T-helper 17 cell (primary cell): ENCODE data around the gene CIB4. TPM values are rescaled to one million over a fixed set of nuclear protein-coding genes. Genes with fewer than 3 reads are reported as not detected.
"Not testable (repeated sequence)": the region's sequence is repeated elsewhere in the genome, so short reads cannot be mapped to it uniquely, and the experiment has no call there.

Experiments used
- ATAC-seq: fragments of 150-1000 bp; cut with Tn5 transposase; 2 replicates; pipeline ENCODE4 v1.10.0; 2021; ENCODE audit warnings: mild to moderate bottlenecking, moderate library complexity
- DNase-seq, 3 donors: peaks; one replicate each; pipeline versions ENCODE4 v3.0.0 to v3.0.0-alpha.2; 2020 to 2021
- H3K9me3 ChIP-seq: one replicate; pipeline ENCODE4 v1.7.0; 2013; ENCODE audit warnings: low read length, mild to moderate bottlenecking; ENCODE audit not compliant: control insufficient read depth, poor library complexity, severe bottlenecking
- H3K27ac Mint-ChIP-seq: one replicate; pipeline ENCODE4 v1.8.0; 2022; ENCODE audit warnings: mild to moderate bottlenecking, moderate library complexity, mixed read lengths
- H3K27me3 Mint-ChIP-seq: one replicate; pipeline ENCODE4 v1.8.0; 2022; ENCODE audit warnings: mixed read lengths
- H3K36me3 Mint-ChIP-seq: one replicate; pipeline ENCODE4 v1.8.0; 2022; ENCODE audit warnings: low read depth, mixed read lengths
- H3K4me1 Mint-ChIP-seq: one replicate; pipeline ENCODE4 v1.8.0; 2022; ENCODE audit warnings: mild to moderate bottlenecking, mixed read lengths
- H3K4me3 Mint-ChIP-seq: one replicate; pipeline ENCODE4 v1.8.0; 2022; ENCODE audit warnings: mild to moderate bottlenecking, moderate library complexity, mixed read lengths
- total RNA-seq, 4 donors: library from RNA in 2 of 4; stranded (reverse) in 2 of 4; gene quantifications; one replicate each; pipeline ENCODE4 v1.2.3 and lab custom pipeline; 2022 to 2026

Gene CIB4
- total RNA-seq, 2 donors from 2014 or later: not detected

GRCh38 chr2:26574900-26575560 lies 66.1 kb downstream of the CIB4 start:
- ATAC-seq (no peak), DNase-seq (no peak)
- Mint-ChIP-seq H3K27me3 (peaks cover 72% of the 10 kb centered on the region), H3K4me1 (peaks cover 4% of the 10 kb centered on the region), H3K4me3 (no peak overlapping the region), H3K36me3 (peaks cover 2% of the 10 kb centered on the region), H3K27ac (peak overlapping the region; percentile 34)
- no peaks in the 10 kb centered on the region for H3K9me3 ChIP-seq

DNA sequence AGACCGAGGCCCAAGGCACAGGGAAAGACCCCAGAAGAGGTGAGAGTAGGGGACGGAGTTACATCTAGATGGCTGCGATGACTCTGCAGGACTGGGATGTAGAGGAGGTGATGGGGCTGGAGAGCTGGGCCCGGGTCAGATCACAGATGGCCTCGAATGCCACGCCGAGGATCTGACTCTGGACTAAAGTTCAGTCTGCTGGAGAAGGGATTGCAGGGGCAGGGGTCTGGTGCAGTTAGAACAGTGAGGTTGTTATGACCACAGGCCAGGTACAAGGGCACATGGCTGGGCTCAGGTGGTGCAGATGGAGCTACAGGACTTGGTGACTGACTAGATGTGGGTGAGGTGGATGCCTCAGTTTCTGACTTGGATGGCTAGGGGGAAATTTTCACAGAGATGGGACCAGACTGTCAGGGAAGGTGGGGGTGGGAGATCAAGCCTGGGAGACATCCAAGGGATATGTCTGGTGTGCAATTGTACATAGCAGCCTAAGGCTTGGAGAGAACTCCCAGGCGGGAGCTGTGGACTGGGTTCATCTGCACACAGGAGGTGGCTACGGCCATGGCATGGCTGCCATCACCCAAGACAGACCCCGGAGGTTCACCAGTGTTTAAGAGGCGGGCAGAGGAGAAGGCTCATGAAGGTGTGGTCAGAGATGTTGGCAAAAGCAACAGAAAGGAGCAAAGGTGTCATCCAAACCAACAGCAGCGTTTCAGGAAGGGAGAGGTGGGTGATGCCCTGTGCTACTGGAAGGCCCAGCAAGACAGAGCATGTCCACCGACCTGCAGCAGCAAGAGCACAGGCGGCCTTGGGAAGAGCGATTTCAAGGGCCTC lies 66.9 kb downstream of the CIB4 start:
- Mint-ChIP-seq H3K36me3 (peaks cover 2% of the 10 kb centered on the region), H3K27ac (peak overlapping the region; percentile 34), H3K27me3 (peaks cover 72% of the 10 kb centered on the region), H3K4me1 (peaks cover 2% of the 10 kb centered on the region), H3K4me3 (no peak overlapping the region)
- ATAC-seq: no peak
- H3K9me3 ChIP-seq: no peaks in the 10 kb centered on the region
- no peak for DNase-seq

GRCh38 chr2:26573241-26573925 lies 67.8 kb downstream of the CIB4 start:
- Mint-ChIP-seq H3K4me3 (no peak overlapping the region), H3K27me3 (peaks cover 70% of the 10 kb centered on the region), H3K4me1 (peaks cover 4% of the 10 kb centered on the region), H3K36me3 (peaks cover 4% of the 10 kb centered on the region), H3K27ac (no peak overlapping the region)
- DNase-seq (no peak), ATAC-seq (no peak)
- H3K9me3 ChIP-seq: no peaks in the 10 kb centered on the region

DNA sequence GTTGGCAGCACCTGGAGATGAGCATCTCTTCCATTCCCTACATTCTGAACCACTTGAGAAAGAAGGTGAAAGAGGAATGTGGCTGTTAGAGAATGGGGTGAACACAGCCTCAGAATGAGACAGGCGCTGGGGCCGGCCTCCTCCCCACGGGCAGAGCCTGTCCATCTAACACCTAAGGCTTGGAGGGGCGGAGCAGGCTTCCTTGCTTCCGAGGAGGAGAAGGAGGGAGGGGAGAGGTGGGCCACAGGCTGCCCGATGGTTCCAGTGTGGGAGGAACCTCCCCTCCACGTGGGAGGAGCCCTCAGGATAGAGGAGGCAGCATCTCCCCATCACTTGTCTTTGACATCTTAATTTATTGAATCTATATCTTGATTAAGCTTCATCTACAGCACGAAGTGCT lies 68.6 kb downstream of the CIB4 start:
- Mint-ChIP-seq H3K27ac (no peak overlapping the region), H3K36me3 (peaks cover 4% of the 10 kb centered on the region), H3K27me3 (peaks cover 73% of the 10 kb centered on the region), H3K4me3 (no peak overlapping the region), H3K4me1 (peaks cover 4% of the 10 kb centered on the region)
- no peaks in the 10 kb centered on the region for H3K9me3 ChIP-seq
- ATAC-seq (no peak), DNase-seq (no peak)

DNA sequence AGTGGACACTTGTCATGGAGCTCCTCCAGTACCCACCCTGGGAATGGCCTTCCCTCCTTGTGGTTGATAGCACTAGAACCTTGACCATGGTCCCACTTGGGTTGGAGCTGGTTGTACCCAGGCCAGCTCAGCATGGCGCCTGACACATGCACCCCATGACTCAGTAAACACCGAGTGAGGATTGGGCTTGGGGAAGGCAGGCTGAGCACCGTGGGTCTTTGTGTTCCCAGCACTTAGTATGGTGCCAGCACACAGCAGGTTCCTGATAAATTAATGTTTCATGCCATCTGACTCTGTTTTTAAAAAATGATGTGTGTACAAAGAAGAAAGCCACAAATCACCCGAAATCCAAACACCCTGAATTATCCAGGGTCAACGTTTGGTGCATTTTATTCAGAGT lies 69.8 kb downstream of the CIB4 start:
- peaks cover 72% of the 10 kb centered on the region for H3K27me3 Mint-ChIP-seq
- H3K4me3 Mint-ChIP-seq: no peak overlapping the region
- no peak for ATAC-seq
- H3K9me3 ChIP-seq: no peaks in the 10 kb centered on the region
- H3K36me3 Mint-ChIP-seq: peaks cover 4% of the 10 kb centered on the region
- no peak for DNase-seq
- H3K4me1 Mint-ChIP-seq: peaks cover 4% of the 10 kb centered on the region
- no peak overlapping the region for H3K27ac Mint-ChIP-seq

DNA sequence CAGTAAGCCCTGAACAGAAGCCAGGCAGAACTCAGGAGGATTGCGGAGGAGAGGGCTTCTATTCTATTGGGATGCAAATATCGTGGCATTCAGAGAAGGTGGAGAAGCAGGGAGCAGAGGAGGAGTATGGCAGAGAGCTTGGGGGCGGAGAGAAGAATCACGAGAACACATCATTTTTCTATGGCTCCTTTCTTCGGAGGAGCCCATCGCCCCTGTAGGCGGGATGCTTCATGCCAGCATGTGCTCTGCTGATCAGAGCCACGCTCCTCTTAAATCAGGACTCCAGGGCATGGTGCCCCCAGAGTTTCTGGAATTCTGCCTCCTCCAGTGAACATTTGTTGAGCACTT lies 71.1 kb downstream of the CIB4 start:
- DNase-seq (no peak), ATAC-seq (no peak)
- no peak overlapping the region for H3K4me3 Mint-ChIP-seq
- H3K36me3 Mint-ChIP-seq: peaks cover 4% of the 10 kb centered on the region
- peaks cover 78% of the 10 kb centered on the region for H3K27me3 Mint-ChIP-seq
- no peak overlapping the region for H3K27ac Mint-ChIP-seq
- peaks cover 4% of the 10 kb centered on the region for H3K4me1 Mint-ChIP-seq
- H3K9me3 ChIP-seq: no peaks in the 10 kb centered on the region

DNA sequence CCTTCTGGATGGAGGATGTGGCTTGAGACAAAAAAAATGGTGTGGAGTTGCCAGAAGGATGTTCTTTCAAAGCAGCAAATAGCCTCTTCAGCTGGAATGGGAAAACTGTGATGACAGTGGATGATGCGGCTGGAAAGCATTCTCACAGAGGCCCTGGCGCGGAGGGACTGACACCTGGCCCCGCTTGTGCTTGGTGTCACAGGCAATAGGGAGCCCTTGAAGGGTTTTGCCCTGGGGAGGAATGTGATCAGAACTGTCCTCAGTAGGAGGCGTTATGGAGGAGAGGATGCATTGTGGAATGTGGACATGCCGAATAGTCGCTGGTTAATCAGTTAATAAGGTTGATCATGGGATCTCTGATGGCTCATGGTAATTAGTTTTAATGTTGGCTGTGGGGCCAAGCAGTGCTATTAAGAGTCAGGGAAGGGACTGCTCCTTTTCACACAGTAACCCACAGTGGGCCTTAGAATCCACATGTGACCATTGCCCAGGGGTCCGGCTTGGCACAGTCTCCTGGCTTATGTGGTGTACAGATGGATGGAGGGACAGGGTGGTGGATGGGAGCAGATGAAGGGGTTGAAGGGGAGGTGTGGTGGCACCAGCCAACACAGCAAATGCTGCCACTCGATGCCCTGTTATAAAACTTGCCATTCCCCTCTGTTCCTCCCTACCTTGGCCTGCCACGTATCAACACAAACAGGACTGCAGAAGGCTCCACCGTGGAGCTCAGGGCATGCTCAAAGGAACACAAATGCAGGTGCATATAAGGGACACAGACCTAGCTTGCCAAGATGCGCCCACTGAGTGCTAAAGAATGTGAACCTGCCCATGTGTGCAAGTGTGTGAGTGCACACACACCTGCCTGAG lies 71.7 kb downstream of the CIB4 start:
- H3K4me3 Mint-ChIP-seq: no peak overlapping the region
- peaks cover 83% of the 10 kb centered on the region for H3K27me3 Mint-ChIP-seq
- DNase-seq (no peak), ATAC-seq (no peak)
- peaks cover 4% of the 10 kb centered on the region for H3K4me1 Mint-ChIP-seq
- no peak overlapping the region for H3K27ac Mint-ChIP-seq
- no peaks in the 10 kb centered on the region for H3K9me3 ChIP-seq
- peaks cover 4% of the 10 kb centered on the region for H3K36me3 Mint-ChIP-seq

GRCh38 chr2:26568076-26568890 lies 72.9 kb downstream of the CIB4 start:
- no peaks in the 10 kb centered on the region for H3K9me3 ChIP-seq
- H3K4me3 Mint-ChIP-seq: no peak overlapping the region
- ATAC-seq (no peak), DNase-seq (no peak)
- H3K27me3 Mint-ChIP-seq: peaks cover 83% of the 10 kb centered on the region
- no peak overlapping the region for H3K27ac Mint-ChIP-seq
- peaks cover 4% of the 10 kb centered on the region for H3K36me3 Mint-ChIP-seq
- H3K4me1 Mint-ChIP-seq: peaks cover 3% of the 10 kb centered on the region

GRCh38 chr2:26567534-26567933 lies 73.6 kb downstream of the CIB4 start:
- ATAC-seq: no peak
- DNase-seq: no peak
- H3K36me3 Mint-ChIP-seq: peaks cover 4% of the 10 kb centered on the region
- no peak overlapping the region for H3K27ac Mint-ChIP-seq
- H3K9me3 ChIP-seq: no peaks in the 10 kb centered on the region
- H3K4me3 Mint-ChIP-seq: no peak overlapping the region
- H3K4me1 Mint-ChIP-seq: peaks cover 5% of the 10 kb centered on the region
- H3K27me3 Mint-ChIP-seq: peaks cover 83% of the 10 kb centered on the region

- not testable (repeated sequence) for H3K4me3 Mint-ChIP-seq, DNase-seq
- H3K27me3 Mint-ChIP-seq: peaks cover 86% of the 10 kb centered on the region
Measured at GRCh38 chr2:26566731-26567130, 74.4 kb downstream of the CIB4 start.

GRCh38 chr2:26566081-26566375 lies 75.1 kb downstream of the CIB4 start:
- Mint-ChIP-seq H3K27me3 (peaks cover 86% of the 10 kb centered on the region), H3K4me1 (peaks cover 7% of the 10 kb centered on the region), H3K27ac (no peak overlapping the region), H3K36me3 (peaks cover 4% of the 10 kb centered on the region), H3K4me3 (no peak overlapping the region)
- H3K9me3 ChIP-seq: no peaks in the 10 kb centered on the region
- no peak for DNase-seq
- ATAC-seq: no peak

More at GRCh38 chr2:26566731-26567130, 74.4 kb downstream of the CIB4 start:
- H3K4me1 Mint-ChIP-seq, H3K9me3 ChIP-seq, H3K27ac Mint-ChIP-seq, H3K36me3 Mint-ChIP-seq, ATAC-seq: not testable (repeated sequence)

DNA sequence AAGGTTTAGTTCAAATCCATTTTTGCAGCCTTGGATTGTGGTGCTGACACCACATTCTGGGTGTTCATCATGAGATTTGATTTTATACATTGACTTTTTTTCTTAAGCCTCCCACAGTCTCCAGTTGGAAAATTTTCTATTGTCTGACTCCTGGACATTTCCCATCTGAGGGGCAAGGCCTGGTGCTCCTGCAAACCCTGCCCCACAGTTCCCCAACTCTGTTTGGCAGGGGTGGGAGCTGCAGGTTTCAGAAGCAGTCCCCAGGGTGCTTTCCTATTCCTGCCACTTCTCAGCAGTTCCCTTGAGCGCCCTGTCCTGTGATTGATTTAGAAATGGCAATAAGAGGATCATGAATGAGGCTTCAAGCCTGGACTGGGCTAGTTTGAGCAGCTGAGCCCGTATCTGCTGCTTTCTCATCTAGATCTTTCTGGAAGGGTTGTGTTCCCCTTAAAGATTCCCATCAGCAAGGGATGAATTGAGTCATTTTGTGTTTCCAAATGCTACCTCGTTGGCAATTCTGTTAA lies 77.0 kb downstream of the CIB4 start:
- Mint-ChIP-seq H3K27me3 (peaks cover 85% of the 10 kb centered on the region), H3K4me3 (no peak overlapping the region)

More for the DNA sequence above, 77.0 kb downstream of the CIB4 start:
- ATAC-seq: no peak
- Mint-ChIP-seq H3K4me1 (peaks cover 7% of the 10 kb centered on the region), H3K36me3 (peaks cover 2% of the 10 kb centered on the region), H3K27ac (no peak overlapping the region)
- H3K9me3 ChIP-seq: no peaks in the 10 kb centered on the region
- DNase-seq: no peak
